ENCODE data around the gene PPP3CA.
A peak's percentile ranks its signal among the peaks of the same experiment; 100 is the strongest.
"Not testable (repeated sequence)": the region's sequence is repeated elsewhere in the genome, so short reads cannot be mapped to it uniquely, and the experiment has no call there.

PPP3CA gene

GRCh38 chr4:101019941-101020401 is 327.4 kb downstream of the PPP3CA start:
- DNase-seq (ENCODE audit: low spot score) (peak; percentile 8), FAIRE-seq (no peak)

DNA sequence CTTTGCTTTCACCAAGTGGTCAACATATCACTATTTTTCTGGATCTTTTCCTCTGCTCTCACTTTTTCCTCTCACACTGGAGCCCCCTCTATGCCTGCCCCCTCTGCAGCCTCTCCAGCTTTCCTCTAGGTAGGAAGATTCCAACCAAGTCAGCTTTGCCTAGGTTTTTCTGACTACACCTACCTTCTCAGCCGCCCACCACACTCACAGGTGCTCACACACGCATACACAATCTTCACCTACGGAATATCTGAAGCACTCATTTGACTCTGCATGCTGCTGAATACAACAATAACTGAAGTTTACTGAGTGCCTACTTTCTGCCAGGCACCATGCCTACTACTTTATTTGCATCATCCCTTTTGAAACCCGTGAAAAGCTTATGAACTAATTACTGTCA is 328.0 kb downstream of the PPP3CA start:
- DNase-seq (ENCODE audit: low spot score): no peak
- FAIRE-seq: no peak

DNA sequence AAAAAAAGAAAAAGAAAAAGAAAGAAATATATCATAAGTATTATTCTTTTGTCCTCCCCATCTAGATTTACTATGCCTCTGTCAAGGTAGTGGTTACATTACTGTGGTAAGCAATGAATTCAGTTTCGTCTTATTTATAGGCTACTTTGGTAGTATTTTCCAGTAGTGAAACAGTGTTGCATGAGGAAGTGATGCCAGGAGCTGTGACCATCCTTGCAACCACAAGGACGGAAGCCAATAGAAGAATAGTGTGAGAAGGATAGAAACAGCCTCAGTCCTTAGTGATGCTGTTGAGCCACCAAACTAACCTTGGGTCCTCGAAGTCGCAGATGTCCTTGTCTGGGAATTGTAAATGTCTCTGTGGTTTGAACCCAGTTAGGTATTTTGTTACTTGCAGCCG is 328.5 kb downstream of the PPP3CA start:
- FAIRE-seq (no peak), DNase-seq (ENCODE audit: low spot score) (no peak)

DNA sequence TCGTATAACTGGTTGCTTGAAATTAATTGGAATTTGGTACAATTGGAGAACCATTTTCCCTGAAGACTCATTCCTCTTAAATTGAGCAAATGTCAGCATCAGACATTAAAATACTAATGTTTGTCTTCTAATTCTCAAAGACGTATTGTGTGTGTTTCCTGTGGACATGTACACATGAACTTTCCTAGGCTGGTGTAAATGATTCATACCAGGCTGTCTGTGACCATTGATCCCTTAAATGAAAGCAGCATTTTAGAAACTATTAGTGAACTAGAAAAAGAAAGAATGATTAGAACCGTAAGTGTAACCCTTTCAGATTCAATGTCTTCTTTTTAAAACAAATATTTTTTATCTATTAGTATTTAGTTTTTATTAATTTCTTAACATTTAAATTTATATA is 332.9 kb downstream of the PPP3CA start:
- FAIRE-seq (no peak), DNase-seq (ENCODE audit: low spot score) (no peak)

DNA sequence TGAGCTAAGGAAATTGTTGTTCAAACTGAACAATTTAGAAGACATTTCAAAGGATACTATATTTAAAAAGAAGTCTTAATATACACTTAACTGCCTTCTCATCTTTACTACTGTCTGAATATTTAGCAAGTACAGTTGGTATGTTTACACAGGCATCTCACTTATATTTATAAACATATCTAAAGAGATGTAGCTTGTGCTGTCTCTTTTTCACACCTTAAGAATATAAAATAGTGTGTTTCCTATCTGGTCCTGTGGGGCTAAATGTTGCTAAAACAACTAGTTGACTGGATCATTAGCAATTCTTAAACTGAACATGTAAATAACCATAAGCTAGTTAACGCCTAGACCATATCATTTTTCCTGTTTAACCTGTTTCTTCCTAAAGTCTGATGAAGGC is 336.3 kb downstream of the PPP3CA start:
- DNase-seq (ENCODE audit: low spot score) (no peak), FAIRE-seq (no peak)

DNA sequence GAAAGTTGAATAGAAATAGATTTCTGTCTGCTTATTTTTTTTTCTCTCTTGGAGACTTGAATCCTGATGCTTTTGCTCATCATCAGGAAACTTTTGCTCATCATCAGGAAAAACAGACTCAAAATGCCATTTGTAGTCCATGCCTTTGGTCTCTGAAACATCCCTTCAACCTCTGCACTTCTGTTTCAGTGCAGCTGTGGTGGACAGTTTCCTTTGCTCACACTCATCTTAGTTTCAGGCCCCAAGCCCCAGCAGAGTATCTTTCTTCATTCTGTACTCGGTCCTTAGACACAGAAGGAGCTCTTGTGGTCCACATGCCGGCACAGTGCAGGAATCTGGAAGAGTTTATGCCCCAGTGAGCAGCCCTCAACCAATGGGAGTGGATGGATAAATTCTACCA is 337.9 kb downstream of the PPP3CA start:
- DNase-seq (ENCODE audit: low spot score): no peak
- FAIRE-seq: no peak

DNA sequence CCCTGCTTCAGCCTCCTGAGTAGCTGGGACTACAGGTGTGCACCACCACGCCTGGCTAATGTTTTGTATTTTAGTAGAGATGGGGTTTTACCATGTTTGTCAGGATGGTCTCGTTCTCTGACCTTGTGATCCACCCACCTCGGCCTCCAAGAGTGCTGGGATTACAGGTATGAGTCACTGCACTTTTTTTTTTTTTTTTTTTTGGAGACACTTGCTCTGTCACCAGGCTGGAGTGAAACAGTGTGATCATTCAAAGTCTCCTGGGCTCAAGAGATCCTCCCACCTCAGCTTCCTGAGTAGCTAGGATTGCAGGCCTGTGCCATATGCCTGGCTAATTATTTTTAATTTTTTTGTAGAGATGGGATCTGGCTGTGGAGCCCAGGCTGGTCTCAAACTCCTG is 338.8 kb downstream of the PPP3CA start:
- DNase-seq (ENCODE audit: low spot score) (no peak), FAIRE-seq (no peak)

- no peak for FAIRE-seq
- no peak for DNase-seq (ENCODE audit: low spot score)
These were observed 341.7 kb downstream of the PPP3CA start for GRCh38 chr4:101005659-101006058.

- no peak for FAIRE-seq
- DNase-seq (ENCODE audit: low spot score): no peak
These were observed 346.8 kb downstream of the PPP3CA start for GRCh38 chr4:101000496-101000895.

DNA sequence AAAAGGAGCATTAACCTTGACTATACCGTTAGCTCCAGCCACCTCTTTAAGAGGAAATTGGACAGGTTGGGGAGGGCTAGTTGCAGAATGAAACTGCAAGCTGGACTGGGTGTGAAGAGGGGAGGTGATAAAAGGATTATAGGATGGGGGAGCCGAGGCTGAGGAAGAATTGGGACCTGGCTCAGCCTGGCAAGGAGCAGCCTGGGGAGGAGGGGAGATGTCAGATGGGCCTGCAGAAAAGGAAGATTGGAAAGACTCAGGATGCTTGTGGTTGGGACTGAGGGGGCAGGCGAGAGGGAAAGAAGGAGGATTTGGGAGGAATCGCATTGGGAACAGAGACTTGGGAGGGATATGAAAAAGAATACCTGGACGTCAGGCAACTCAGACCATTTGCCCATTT is 351.7 kb downstream of the PPP3CA start:
- DNase-seq (ENCODE audit: low spot score) (no peak), FAIRE-seq (no peak)

DNA sequence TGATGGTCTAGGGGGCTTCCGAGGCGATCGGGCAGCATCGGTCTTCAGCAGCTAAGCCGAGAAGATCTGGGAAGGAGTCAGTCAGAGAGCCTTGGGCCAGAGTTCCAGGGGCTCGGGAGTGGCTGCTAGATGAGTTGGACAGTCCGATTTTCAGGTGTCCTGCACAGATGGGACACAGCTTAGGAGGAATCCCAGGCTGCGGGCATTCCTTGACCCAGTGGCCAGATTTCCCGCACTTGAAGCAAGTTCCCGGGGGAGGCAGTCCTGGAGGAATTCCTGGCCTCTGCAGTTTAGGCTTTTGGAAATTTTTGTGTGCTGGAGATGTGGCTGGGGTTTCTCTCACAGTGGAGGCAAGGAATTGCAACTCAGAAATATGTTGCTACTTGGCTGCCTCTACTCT is 352.3 kb downstream of the PPP3CA start:
- not testable (repeated sequence) for DNase-seq (ENCODE audit: low spot score); FAIRE-seq

GRCh38 chr4:100991332-100992069 is 355.8 kb downstream of the PPP3CA start:
- DNase-seq (ENCODE audit: low spot score); FAIRE-seq: not testable (repeated sequence)

DNA sequence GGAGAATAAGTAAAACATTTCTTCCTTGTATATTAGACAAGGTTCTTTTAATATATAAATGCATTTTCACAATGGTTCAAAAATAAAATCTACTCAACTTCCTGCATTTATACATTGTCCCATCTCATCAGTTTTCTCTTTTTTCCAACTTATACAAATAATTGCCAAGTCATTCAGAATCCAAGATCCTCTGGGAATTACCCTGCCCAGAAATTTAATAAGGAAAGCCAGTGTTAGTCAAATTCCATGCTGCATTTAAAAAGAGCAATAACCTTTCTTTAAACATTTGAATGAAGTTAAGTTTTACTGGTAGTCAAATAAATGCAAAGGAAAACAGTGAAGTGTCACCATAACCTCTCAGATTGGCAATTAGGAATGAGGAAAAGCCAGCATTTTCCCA is 357.9 kb downstream of the PPP3CA start:
- DNase-seq (ENCODE audit: low spot score): no peak

DNA sequence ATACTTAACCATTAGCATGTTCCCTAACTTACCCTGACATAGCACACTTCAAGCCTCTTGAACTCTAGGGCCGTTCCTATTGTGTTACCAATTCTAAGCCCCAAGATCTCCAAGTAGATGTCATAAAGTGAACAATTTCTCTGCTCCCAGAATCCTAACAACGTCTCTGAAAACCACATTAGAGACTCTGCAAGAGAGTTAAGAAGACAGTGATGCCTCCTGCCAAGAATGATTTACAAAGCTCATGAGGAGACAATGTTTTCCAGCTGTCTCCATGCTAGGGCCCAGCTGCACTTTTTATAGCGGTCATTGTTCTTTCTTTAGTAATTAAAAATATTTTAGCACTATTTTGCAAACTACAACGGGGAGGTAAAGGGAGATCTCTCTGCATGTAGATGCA is 358.4 kb downstream of the PPP3CA start:
- DNase-seq (ENCODE audit: low spot score): no peak
- no peak for FAIRE-seq

More for the DNA sequence above, 357.9 kb downstream of the PPP3CA start:
- no peak for FAIRE-seq

DNA sequence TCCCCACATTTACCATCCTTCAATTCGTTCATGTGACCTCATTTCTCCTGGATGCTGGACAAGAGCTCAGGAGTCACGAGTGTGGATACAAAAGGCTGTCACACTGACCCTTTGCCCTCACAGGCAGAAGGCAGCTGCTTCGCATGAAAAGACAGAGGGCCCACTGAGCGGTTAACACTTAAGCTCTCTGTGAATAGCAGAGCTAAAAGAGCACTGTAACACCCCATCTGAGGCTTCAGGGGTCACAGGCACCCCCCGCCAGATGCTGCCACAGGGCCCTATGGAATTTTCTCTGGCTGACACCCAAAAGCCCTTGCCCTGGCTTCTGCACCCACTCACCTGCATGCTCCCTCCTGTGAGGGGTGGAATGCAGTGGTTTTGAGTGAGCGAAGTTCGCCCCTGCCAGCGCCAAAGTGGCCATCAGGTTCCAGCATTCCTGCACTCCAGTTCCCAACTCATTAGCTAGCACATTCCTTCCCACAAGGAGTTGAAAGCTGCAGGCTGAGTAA is 360.9 kb downstream of the PPP3CA start:
- FAIRE-seq (no peak), DNase-seq (ENCODE audit: low spot score) (no peak)

DNA sequence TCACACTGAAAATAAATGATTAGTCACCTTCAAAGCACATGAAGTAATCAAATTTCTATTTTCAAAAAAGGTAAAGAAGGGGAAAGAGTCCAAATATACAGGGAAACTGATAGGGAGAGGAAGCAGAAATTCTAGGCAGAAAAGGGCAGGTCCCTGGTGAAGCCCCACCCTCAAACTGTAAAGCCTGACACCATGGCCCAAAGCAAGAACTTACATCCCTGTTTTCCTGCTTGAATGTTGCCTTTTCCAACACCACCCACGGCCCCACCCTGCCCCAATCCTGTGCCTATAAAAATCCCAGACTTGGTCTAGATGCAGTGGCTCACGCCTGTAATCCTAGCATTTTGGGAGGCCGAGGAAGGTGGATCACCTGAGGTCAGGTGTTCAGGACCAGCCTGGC is 361.8 kb downstream of the PPP3CA start:
- FAIRE-seq: no peak
- DNase-seq (ENCODE audit: low spot score): no peak

DNA sequence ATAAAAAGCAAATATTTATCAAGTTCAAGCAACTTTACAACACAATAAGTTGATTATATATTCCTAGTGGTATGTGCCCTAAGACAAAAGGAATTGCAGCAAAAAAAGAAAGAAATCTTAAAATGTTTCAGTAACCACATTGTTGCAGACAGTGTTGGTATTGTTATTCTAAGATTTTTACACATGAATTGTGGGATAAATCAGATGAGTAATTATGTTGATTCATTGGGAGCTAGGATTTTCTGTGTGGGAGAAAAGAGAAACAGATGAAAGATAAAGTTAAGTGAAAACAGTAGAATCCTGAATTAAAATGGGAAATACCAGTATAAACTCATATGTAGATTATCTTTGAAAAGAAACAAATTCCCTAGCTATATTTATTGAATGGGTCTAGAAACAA is 362.4 kb downstream of the PPP3CA start:
- DNase-seq (ENCODE audit: low spot score): no peak

GRCh38 chr4:100983426-100983825 is 363.9 kb downstream of the PPP3CA start:
- FAIRE-seq: no peak
- DNase-seq (ENCODE audit: low spot score): no peak

More for the DNA sequence above, 362.4 kb downstream of the PPP3CA start:
- FAIRE-seq: no peak

- no peak for FAIRE-seq
- DNase-seq (ENCODE audit: low spot score): no peak
These were observed 365.0 kb downstream of the PPP3CA start for GRCh38 chr4:100982345-100982744.

DNA sequence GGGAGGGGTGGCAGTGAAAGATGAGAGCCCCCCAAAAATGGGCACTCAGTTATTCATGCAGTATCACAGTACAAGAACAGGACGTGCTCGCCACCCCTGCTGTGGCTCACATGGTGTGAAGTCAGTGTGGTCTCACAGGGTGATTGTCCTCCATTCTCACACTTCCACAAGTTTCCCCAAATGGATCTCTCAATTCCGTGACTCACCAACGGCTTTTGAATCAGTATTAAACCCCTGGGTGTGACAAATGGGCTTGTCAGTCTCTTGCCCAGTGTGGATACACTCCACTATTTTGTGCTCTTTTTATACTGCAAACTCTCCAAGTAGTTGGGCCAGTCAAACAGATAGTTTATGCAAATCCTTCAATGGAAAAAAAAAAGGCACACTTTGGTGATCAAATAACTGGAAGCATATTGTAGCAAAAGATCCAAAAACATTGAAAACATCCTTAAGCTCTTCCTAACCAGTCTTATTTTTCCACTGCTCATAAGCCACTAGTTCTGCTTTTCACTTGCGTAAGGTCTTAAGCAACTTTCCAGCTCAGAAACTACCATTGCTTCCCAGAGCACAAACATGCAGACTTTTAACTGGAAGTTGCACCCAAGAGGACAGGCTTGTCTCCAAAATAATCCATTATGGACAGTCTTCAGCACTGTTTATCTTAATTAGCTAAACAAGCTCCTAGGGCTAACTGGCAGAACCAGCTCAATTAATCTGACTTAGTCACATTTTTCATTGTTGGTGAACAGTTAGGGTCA is 365.7 kb downstream of the PPP3CA start:
- no peak for DNase-seq (ENCODE audit: low spot score)
- no peak for FAIRE-seq

- no peak for FAIRE-seq
- DNase-seq (ENCODE audit: low spot score): no peak
These were observed 367.6 kb downstream of the PPP3CA start for GRCh38 chr4:100979736-100980135.

DNA sequence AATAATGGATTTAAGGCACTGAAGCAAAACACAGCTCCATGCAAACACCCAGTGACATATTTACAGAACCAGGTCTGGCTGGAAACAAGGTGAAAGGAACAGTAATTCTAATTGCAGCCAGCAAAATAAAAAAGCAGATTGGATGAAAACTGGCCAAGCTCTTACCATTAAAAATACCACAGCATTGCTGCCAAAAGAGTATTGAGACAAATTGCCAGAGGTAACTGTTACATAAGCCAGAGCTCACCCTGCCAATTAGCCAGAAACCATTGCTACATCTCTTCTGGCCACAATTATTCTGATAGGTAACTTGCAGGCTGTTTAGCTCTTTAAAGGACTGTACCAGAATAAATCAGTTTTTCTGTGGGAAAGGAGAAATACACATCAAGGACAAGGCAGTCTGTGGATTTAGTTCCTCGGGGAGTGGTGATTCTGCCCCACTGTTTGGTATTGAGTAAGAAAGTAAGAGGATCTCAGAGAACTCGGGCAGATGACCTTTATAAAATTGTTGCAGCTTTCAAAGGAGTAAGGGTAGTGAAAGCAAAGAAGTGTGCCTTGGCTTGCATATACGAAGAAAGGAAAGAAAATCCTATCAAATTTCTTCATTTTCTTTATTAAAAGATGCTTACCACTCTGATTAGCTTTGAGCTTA is 369.5 kb downstream of the PPP3CA start:
- DNase-seq (ENCODE audit: low spot score) (no peak), FAIRE-seq (no peak)
